Neural progenitor cell (in vitro differentiated cells): Measurements from ENCODE around the gene AFF1. TPM values are rescaled to one million over a fixed set of nuclear protein-coding genes. Genes with fewer than 3 reads are reported as not detected.

ENCODE experiments used
- DNase-seq: peaks from one replicate; pipeline ENCODE4 v3.0.0-alpha.2; 2016; ENCODE audit warnings: low spot score
- H2AFZ ChIP-seq: fragments of 200-600 bp; sonication (generic); replicated peaks from 2 replicates; pipeline ENCODE4 v1.6.1; 2016; ENCODE audit warnings: antibody characterized with exemption
- H3F3A ChIP-seq: fragments of 200-600 bp; sonication (generic); 2 replicates; pipeline ENCODE4 v1.6.1; 2016; ENCODE audit warnings: antibody characterized with exemption, low read depth
- H3K27ac ChIP-seq: fragments of 200-600 bp; sonication (generic); 2 replicates; pipeline ENCODE4 v1.5.1; 2016; ENCODE audit warnings: mild to moderate bottlenecking
- H3K27me3 ChIP-seq: fragments of 200-600 bp; sonication (generic); 2 replicates; pipeline ENCODE4 v1.6.1; 2016; ENCODE audit warnings: mild to moderate bottlenecking, moderate library complexity
- H3K36me3 ChIP-seq: fragments of 200-600 bp; sonication (generic); 2 replicates; pipeline ENCODE4 v1.5.1; 2016
- H3K4me1 ChIP-seq: fragments of 200-600 bp; sonication (generic); 2 replicates; pipeline ENCODE4 v1.6.1; 2016; ENCODE audit warnings: mixed run types
- H3K4me2 ChIP-seq: fragments of 200-600 bp; sonication (generic); 2 replicates; pipeline ENCODE4 v1.6.1; 2016
- H3K4me3 ChIP-seq: fragments of 200-600 bp; sonication (generic); 2 replicates; pipeline ENCODE4 v1.5.1; 2016
- H3K79me2 ChIP-seq: fragments of 200-600 bp; sonication (generic); 2 replicates; pipeline ENCODE4 v1.6.1; 2016; ENCODE audit warnings: low read depth
- H3K9ac ChIP-seq: fragments of 200-600 bp; sonication (generic); 2 replicates; pipeline ENCODE4 v1.6.1; 2016
- H3K9me3 ChIP-seq: fragments of 200-600 bp; sonication (generic); 2 replicates; pipeline ENCODE4 v1.5.1; 2016; ENCODE audit warnings: low read depth
- H4K20me1 ChIP-seq: fragments of 200-600 bp; sonication (generic); 2 replicates; pipeline ENCODE4 v1.6.1; 2016; ENCODE audit warnings: low read depth
- H3K27ac Mint-ChIP-seq: 3 replicates; pipeline ENCODE4 v1.8.0; 2021; ENCODE audit warnings: mixed read lengths
- H3K27me3 Mint-ChIP-seq: 2 replicates; pipeline ENCODE4 v1.8.0; 2022; ENCODE audit warnings: low read depth, mild to moderate bottlenecking, inconsistent platforms, moderate library complexity, mixed read lengths; ENCODE audit not compliant: insufficient read depth
- H3K36me3 Mint-ChIP-seq: 3 replicates; pipeline ENCODE4 v1.8.0; 2021; ENCODE audit warnings: mixed read lengths
- H3K4me1 Mint-ChIP-seq: 3 replicates; pipeline ENCODE4 v1.8.0; 2021; ENCODE audit warnings: mixed read lengths
- H3K4me3 Mint-ChIP-seq: 3 replicates; pipeline ENCODE4 v1.8.0; 2021; ENCODE audit warnings: mild to moderate bottlenecking, moderate library complexity, mixed read lengths
- H3K9me3 Mint-ChIP-seq: 3 replicates; pipeline ENCODE4 v1.8.0; 2020; ENCODE audit warnings: mixed read lengths
- EZH2 ChIP-seq: fragments of 200-600 bp; sonication (generic); IDR thresholded peaks from 2 replicates; pipeline ENCODE4 v1.6.1; 2017; ENCODE audit warnings: antibody characterized with exemption, mild to moderate bottlenecking, moderate library complexity
- EZH2phosphoT487 ChIP-seq: fragments of 200-600 bp; sonication (generic); IDR thresholded peaks from 2 replicates; pipeline ENCODE4 v1.6.1; 2017; ENCODE audit warnings: antibody characterized with exemption
- total RNA-seq: library from RNA; depleted of rRNA; stranded (reverse); fragments of >200 nt; gene quantifications from 2 replicates; pipeline ENCODE4 v1.2.3, GENCODE V29; 2015; ENCODE audit warnings: low replicate concordance
- TF ChIP-seq, protein P1 (sequence below): fragments of 200-600 bp; sonication (generic); IDR thresholded peaks from 2 replicates; pipeline ENCODE4 v1.5.1; 2017; ENCODE audit warnings: antibody characterized with exemption, mild to moderate bottlenecking

The AFF1 gene
- total RNA-seq, 1 donor from 2014 or later = 29.0 TPM

DNA sequence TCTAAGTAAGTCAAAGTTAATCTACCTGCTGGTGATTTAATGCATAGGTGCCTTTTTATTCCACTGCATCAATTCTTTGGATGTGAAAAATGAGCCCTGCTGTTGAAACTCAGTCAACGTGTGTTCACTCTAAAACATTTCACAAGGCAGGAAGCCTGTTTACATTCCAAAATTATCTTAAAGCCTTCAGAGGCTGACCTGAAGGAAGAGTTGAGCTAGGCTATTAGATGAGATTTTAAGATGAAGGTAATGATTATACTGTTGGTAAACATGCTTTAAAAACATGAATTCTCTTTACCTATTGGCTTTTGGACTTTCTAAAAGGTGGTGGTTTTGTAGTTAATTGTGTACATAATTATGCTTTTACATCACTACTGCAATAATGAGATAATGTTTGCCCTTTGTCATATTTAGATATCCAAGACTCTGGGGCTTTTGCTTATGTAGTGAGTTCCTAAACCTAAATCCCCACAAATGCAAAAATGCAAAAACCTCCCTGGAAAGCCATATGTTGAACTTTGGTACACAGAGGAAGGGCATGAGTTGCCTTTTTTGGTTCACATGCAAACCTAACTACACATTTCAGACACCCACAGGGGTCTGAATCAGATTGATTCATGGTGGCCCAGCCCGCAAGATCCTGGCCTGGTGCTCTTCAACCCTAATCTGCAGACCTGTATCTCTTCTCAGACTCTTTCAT lies 193.3 kb downstream of the AFF1 start:
- DNase-seq = no peak
- Histone ChIP-seq H2AFZ (no peak overlapping the region), H3K9ac (no peak overlapping the region), H3F3A (no peaks in the 10 kb centered on the region), H3K27ac (no peak overlapping the region), H3K9me3 (no peaks in the 10 kb centered on the region), H3K4me2 (no peak overlapping the region), H3K79me2 (peaks cover 9% of the 10 kb centered on the region), H3K4me3 (no peak overlapping the region), H3K27me3 (no peaks in the 10 kb centered on the region), H3K36me3 (peaks cover 11% of the 10 kb centered on the region), H4K20me1 (no peaks in the 10 kb centered on the region), H3K4me1 (peaks cover 5% of the 10 kb centered on the region)
- Mint-ChIP-seq H3K27me3 (no peaks in the 10 kb centered on the region), H3K27ac (no peak overlapping the region), H3K4me3 (no peak overlapping the region), H3K36me3 (peaks cover 52% of the 10 kb centered on the region), H3K9me3 (no peaks in the 10 kb centered on the region), H3K4me1 (no peaks in the 10 kb centered on the region)
- TF ChIP-seq EZH2 = no peak
- TF ChIP-seq, protein P1, sequence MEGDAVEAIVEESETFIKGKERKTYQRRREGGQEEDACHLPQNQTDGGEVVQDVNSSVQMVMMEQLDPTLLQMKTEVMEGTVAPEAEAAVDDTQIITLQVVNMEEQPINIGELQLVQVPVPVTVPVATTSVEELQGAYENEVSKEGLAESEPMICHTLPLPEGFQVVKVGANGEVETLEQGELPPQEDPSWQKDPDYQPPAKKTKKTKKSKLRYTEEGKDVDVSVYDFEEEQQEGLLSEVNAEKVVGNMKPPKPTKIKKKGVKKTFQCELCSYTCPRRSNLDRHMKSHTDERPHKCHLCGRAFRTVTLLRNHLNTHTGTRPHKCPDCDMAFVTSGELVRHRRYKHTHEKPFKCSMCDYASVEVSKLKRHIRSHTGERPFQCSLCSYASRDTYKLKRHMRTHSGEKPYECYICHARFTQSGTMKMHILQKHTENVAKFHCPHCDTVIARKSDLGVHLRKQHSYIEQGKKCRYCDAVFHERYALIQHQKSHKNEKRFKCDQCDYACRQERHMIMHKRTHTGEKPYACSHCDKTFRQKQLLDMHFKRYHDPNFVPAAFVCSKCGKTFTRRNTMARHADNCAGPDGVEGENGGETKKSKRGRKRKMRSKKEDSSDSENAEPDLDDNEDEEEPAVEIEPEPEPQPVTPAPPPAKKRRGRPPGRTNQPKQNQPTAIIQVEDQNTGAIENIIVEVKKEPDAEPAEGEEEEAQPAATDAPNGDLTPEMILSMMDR = no peak
- no peak for TF ChIP-seq EZH2phosphoT487

DNA sequence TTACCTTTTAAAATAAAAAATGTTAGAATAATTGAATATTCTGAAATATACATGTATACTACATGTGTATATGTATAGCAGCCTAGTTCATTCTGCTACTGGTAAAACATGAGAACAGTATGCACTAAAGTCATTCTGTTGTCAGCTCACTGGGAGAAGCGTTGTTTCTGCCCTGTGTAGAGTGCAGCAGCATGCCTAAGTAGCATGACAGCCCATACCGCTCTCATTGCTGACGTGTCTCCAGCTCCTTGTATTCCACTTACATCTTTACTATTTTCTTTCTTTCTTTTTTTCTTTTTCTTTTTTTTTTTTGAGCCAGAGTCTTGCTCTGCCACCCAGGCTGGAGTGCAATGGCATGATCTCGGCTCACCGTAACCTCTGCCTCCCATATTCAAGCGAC lies 194.9 kb downstream of the AFF1 start:
- peaks cover 18% of the 10 kb centered on the region for H3K36me3 ChIP-seq
- no peak for DNase-seq
- Mint-ChIP-seq H3K36me3 (peaks cover 63% of the 10 kb centered on the region), H3K9me3 (no peaks in the 10 kb centered on the region), H3K4me3 (no peak overlapping the region), H3K27me3 (no peaks in the 10 kb centered on the region), H3K4me1 (no peaks in the 10 kb centered on the region), H3K27ac (no peak overlapping the region)
- H3K27me3 ChIP-seq = no peaks in the 10 kb centered on the region
- no peaks in the 10 kb centered on the region for H4K20me1 ChIP-seq
- H3K27ac ChIP-seq = no peak overlapping the region
- no peak overlapping the region for H3K9ac ChIP-seq
- H3K4me1 ChIP-seq = peaks cover 5% of the 10 kb centered on the region
- no peak overlapping the region for H3K4me2 ChIP-seq
- H3K79me2 ChIP-seq = no peaks in the 10 kb centered on the region
- no peaks in the 10 kb centered on the region for H3F3A ChIP-seq
- no peak for TF ChIP-seq EZH2phosphoT487
- TF ChIP-seq EZH2 = no peak
- TF ChIP-seq, protein P1 = no peak
- no peak overlapping the region for H3K4me3 ChIP-seq
- no peak overlapping the region for H2AFZ ChIP-seq
- H3K9me3 ChIP-seq = no peaks in the 10 kb centered on the region

DNA sequence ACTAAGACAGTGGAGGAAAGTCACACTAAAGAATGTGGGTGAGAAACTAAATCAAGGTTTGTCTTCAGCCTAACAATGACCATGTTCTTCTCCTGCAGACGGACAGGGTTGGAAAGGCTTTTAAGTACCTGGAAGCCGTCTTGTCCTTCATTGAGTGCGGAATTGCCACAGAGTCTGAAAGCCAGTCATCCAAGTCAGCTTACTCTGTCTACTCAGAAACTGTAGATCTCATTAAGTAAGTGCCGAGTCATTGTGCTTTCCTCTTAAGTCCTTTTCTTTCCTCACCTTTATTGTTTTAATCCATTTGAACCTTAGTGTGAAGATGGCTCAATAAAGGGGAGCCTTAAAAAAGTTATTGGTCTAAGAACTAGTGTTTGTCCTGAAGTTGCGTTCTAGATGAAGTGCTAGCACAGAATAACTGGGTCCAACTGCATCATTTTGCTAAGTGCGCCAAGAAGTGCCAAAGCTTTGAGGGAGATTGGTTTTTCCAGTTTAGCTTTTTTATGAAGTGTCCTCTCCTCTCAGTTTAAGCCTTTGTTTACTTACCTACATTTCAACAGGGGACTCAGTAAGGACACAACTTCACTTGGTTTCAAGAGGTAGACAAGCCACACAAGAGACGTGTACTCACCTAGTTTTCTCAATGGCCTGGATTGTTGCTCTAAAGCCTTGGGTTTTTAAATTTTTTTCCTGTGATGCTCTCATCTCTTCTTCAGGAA lies 196.3 kb downstream of the AFF1 start:
- Histone ChIP-seq H3K27me3 (no peaks in the 10 kb centered on the region), H3K36me3 (peaks cover 18% of the 10 kb centered on the region), H3K9me3 (no peaks in the 10 kb centered on the region), H3F3A (no peaks in the 10 kb centered on the region), H3K9ac (no peak overlapping the region), H4K20me1 (no peaks in the 10 kb centered on the region), H3K4me1 (peaks cover 5% of the 10 kb centered on the region), H3K27ac (no peak overlapping the region), H3K79me2 (no peaks in the 10 kb centered on the region), H2AFZ (no peak overlapping the region), H3K4me2 (no peak overlapping the region), H3K4me3 (no peak overlapping the region)
- no peak overlapping the region for H3K27ac Mint-ChIP-seq
- peaks cover 58% of the 10 kb centered on the region for H3K36me3 Mint-ChIP-seq
- no peaks in the 10 kb centered on the region for H3K9me3 Mint-ChIP-seq
- TF ChIP-seq, protein P1 = no peak
- no peak for TF ChIP-seq EZH2phosphoT487
- TF ChIP-seq EZH2 = no peak
- peak; percentile 21 for DNase-seq
- no peak overlapping the region for H3K4me3 Mint-ChIP-seq
- H3K4me1 Mint-ChIP-seq = no peaks in the 10 kb centered on the region
- H3K27me3 Mint-ChIP-seq = no peaks in the 10 kb centered on the region
